Dendritic cell treated with granulocyte-macrophage colony-stimulating factor and Interleukin-4, amounts not matched to agents 40 ng/mL and 50 ng/mL, for 4 days (primary cell): ENCODE data around the gene PHF2.

ENCODE experiments used
- H3K27ac Mint-ChIP-seq: one replicate; pipeline ENCODE4 v1.8.0; 2022; ENCODE audit warnings: mild to moderate bottlenecking, mixed read lengths
- H3K27me3 Mint-ChIP-seq: one replicate; pipeline ENCODE4 v1.8.0; 2022; ENCODE audit warnings: mild to moderate bottlenecking, mixed read lengths
- H3K36me3 Mint-ChIP-seq: one replicate; pipeline ENCODE4 v1.8.0; 2022; ENCODE audit warnings: low read depth, mixed read lengths
- H3K4me1 Mint-ChIP-seq: one replicate; pipeline ENCODE4 v1.8.0; 2022; ENCODE audit warnings: low read depth, mixed read lengths
- H3K4me3 Mint-ChIP-seq: one replicate; pipeline ENCODE4 v1.8.0; 2022; ENCODE audit warnings: mild to moderate bottlenecking, moderate library complexity, mixed read lengths
- H3K9me3 Mint-ChIP-seq: one replicate; pipeline ENCODE4 v1.8.0; 2022; ENCODE audit warnings: mixed read lengths
- intact Hi-C: fragments of 100-400 bp; cut with micrococcal nuclease; formaldehyde crosslinking; loops from one replicate; pipeline ENCODE4 v1.15.0; 2022

The PHF2 gene

DNA sequence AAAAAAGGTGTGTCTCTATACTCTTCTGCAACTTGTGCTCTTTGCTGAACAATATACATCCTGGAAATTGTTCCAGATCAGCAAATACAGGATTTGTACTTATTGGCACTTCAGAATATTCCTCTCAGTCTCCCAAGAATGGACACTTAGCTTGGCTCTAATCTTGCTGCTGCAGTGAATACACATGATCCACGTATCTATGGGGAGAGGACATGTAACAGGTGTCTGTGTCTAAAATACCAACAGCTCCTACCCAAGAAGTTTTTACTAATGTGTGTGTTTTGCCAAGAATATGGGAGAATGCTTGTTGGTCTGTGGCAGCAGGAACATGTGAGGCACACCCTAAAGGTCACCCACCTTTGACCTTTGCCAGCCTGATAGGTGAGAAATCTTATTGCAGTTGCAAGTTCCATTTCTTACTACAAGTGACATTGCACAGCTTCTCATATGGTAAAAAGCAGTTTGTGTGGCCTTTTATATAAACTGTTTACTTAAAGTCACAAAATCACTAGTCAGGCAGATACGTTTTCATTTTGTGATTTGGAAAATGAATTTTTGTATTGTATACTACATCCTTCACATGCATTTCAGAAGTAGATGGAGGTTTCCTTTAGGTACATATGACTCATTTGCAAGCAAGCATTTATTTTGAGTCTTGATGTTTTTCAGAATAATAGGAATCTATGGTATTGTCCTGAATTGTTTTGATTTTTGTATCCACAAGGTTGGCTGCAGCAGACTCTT is 35.8 kb downstream of the PHF2 start:
- H3K27ac Mint-ChIP-seq, result no peak overlapping the region
- peaks cover 17% of the 10 kb centered on the region for H3K9me3 Mint-ChIP-seq
- no peak overlapping the region for H3K4me3 Mint-ChIP-seq
- peaks cover 7% of the 10 kb centered on the region for H3K4me1 Mint-ChIP-seq
- intact Hi-C loops, result no loop called here
- H3K36me3 Mint-ChIP-seq, result peaks cover 14% of the 10 kb centered on the region
- H3K27me3 Mint-ChIP-seq, result no peaks in the 10 kb centered on the region

DNA sequence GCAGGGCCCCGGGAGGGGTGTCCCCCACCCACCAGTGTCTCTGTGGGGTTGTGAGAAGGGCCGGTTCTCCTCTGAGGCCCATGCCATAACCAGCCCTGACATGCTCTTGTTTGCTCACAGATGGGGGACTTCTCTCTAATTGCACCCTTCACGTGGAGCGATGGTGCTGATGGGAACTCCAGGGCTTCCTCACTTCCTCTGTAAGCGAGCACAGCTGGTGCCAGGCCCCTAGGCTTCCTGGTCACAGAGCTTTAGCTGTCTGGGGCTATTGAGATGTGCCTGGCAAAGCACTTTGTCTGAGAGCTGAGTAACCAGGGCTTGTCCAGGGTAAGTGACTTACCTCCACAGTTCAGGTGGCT is 36.4 kb downstream of the PHF2 start:
- peaks cover 14% of the 10 kb centered on the region for H3K36me3 Mint-ChIP-seq
- H3K9me3 Mint-ChIP-seq, result peaks cover 17% of the 10 kb centered on the region
- no peaks in the 10 kb centered on the region for H3K27me3 Mint-ChIP-seq
- intact Hi-C loops, result no loop called here
- H3K4me1 Mint-ChIP-seq, result peaks cover 7% of the 10 kb centered on the region
- no peak overlapping the region for H3K4me3 Mint-ChIP-seq
- no peak overlapping the region for H3K27ac Mint-ChIP-seq

DNA sequence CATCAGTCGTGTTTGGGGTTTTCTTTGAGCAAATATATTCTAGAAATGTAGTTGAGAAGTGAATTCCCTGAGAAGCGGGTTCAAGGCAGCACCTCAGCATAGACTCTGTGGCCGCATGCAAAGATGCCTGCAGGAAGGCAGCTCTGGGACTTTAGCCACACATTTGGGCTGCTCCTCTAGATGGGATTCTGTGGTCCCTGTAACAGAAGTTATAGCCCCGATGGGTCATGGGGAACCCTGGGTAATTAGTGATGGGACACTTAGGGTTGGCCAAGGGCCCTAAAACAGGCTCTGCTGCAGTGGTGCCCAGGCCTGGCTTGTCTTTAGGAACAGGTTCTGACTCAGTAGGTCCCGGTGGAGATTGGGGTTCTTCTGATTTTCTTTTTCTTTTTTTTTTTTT is 36.8 kb downstream of the PHF2 start:
- intact Hi-C loops, result no loop called here

DNA sequence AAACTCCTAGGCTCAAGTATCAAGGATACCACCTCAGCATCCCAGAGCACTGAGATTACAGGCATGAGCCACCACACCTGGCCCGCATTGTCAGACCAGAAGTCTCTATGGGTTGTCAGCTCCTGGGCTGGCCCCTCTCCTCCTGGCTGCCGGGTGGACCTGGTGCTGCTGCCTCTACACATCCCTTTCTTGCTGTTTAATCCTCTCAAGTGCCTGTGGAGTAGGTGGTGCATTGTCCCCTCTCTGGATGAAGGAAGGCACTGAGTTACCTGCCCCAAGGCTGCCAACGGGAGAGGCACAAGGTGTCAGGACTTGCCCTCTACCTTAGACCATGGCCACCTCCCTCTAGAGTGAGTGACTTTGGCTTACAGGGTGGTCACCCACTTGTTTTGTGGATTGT is 37.4 kb downstream of the PHF2 start:
- peaks cover 17% of the 10 kb centered on the region for H3K9me3 Mint-ChIP-seq
- intact Hi-C loops, result no loop called here
- H3K27me3 Mint-ChIP-seq, result no peaks in the 10 kb centered on the region
- H3K27ac Mint-ChIP-seq, result no peak overlapping the region
- peaks cover 7% of the 10 kb centered on the region for H3K4me1 Mint-ChIP-seq
- no peak overlapping the region for H3K4me3 Mint-ChIP-seq
- peaks cover 14% of the 10 kb centered on the region for H3K36me3 Mint-ChIP-seq

More for the DNA sequence above, 36.8 kb downstream of the PHF2 start:
- H3K4me1 Mint-ChIP-seq, result peaks cover 7% of the 10 kb centered on the region
- peaks cover 17% of the 10 kb centered on the region for H3K9me3 Mint-ChIP-seq
- H3K4me3 Mint-ChIP-seq, result no peak overlapping the region
- no peaks in the 10 kb centered on the region for H3K27me3 Mint-ChIP-seq
- no peak overlapping the region for H3K27ac Mint-ChIP-seq
- H3K36me3 Mint-ChIP-seq, result peaks cover 14% of the 10 kb centered on the region

DNA sequence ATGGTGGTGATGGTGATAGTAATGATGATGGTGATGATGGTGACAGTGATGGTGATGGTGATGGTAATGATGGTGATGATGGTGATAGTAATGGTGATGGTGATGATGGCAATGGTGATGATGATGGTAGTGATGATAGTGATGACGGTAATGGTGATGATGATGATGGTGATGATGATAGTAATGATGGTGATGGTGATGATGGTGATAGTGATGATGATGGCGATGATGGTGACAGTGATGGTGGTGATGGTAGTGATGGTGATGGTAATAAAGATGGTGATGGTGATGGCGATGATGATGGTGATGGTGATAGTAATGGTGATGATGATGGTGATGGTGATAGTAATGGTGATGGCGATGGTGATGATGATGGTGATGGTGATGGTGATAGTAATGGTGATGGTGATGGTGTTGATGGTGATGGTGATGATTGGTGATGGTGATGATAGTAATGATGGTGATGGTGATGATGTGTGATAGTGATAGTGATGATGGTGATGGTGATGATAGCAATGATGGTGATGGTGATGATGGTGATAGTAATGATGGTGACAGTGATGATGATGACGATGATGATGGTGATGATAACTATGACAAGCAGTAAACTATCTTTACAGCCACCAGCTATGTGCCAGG is 38.6 kb downstream of the PHF2 start:
- Mint-ChIP-seq H3K4me1 (peaks cover 7% of the 10 kb centered on the region), H3K27ac (no peak overlapping the region), H3K4me3 (no peak overlapping the region), H3K9me3 (peaks cover 6% of the 10 kb centered on the region), H3K36me3 (peaks cover 4% of the 10 kb centered on the region), H3K27me3 (no peaks in the 10 kb centered on the region)
- intact Hi-C loops, result no loop called here

DNA sequence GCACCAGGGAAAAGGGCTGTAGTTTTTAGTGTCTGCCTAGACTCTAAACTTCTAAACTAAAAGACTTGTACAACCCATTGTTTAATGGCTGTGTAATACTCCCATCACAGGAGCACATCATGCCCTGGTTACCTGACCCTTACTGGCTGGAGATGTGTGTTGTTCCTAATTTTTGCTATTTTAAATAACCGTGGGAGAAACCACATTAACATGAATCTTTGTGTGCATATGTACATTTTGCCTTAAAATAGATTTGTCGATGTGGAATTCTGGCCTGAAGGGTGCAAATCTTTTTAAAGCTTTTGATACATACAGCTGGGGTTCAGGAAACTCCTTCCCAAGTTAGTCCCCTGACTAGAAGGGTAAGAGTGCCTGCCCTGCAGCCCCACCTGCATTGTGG is 39.7 kb downstream of the PHF2 start:
- Mint-ChIP-seq H3K9me3 (no peaks in the 10 kb centered on the region), H3K27ac (no peak overlapping the region), H3K36me3 (no peaks in the 10 kb centered on the region), H3K4me1 (peaks cover 7% of the 10 kb centered on the region), H3K27me3 (no peaks in the 10 kb centered on the region), H3K4me3 (no peak overlapping the region)
- intact Hi-C loops, result no loop called here

DNA sequence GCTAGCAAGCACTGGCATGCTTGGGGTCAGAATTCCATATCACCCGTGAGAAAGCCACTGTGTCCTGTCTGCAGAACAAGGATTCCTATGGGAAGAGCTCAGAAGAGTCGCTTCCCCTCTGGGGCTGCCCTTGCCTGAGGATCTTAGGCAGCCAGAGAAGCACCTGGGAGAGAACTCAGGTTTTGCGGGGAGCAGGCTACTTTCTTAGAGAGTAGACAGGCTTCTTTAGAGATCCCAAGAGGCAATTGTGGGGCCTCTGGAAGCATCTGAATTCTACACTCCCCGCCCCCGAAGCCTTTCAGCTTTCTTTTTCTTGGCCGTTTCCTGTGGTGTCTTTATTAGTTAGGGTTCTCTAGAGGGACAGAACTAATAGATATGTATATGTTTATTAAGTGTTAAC is 40.9 kb downstream of the PHF2 start:
- Mint-ChIP-seq H3K4me3 (no peak overlapping the region), H3K27me3 (no peaks in the 10 kb centered on the region), H3K4me1 (peaks cover 7% of the 10 kb centered on the region), H3K36me3 (no peaks in the 10 kb centered on the region), H3K27ac (no peak overlapping the region), H3K9me3 (no peaks in the 10 kb centered on the region)
- intact Hi-C loops, result no loop called here

DNA sequence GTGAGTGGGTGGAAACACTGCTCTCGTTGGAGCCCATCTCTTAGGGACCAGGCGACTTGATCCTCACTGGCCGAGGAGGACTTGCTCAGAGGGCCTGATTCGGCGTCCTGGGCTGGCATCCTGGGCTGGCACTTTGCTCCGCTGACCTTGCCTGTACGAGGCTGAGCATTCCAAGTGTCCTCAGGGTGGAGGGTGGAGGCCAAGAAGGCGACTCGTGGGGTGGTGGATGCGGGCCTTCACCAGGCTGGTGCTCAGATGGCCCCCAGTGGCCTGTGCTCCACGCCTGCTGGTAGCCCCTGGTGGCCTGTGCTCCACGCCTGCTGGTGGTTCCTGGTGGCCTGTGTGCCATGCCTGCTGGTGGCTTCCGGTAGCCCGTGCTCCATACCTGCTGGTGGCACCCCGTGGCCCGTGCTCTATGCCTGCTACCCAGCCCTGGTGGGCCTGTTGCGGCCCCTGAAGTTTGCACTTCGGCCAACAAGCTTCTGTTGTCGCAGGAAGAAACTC is 42.9 kb downstream of the PHF2 start:
- H3K36me3 Mint-ChIP-seq, result no peaks in the 10 kb centered on the region
- H3K9me3 Mint-ChIP-seq, result no peaks in the 10 kb centered on the region
- intact Hi-C loops, result no loop called here
- H3K27me3 Mint-ChIP-seq, result no peaks in the 10 kb centered on the region
- no peaks in the 10 kb centered on the region for H3K4me1 Mint-ChIP-seq
- H3K4me3 Mint-ChIP-seq, result no peak overlapping the region
- no peak overlapping the region for H3K27ac Mint-ChIP-seq

DNA sequence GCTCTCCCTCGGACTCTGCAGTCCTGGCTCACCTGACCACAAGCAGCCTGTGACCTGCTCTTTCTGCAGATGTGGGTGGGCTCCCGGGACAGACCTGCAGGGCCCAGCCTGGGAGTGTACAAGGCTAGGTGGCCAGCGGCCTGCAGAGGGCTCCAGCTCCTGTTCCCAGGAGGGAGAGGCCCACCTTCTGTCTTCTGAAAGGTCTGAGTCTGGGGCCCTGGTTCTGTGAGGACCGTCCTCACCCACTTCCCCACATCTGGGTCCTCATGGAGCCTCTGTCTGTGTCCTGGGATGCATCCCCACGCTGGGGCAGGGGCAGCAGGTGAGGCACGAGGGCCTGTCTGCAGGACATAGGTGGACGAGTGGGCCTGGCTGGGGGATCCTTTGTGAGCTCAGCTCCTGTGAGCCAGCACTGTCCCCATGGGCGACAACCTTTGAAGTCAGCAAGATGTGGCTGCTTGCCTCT is 43.7 kb downstream of the PHF2 start:
- intact Hi-C loops, result no loop called here
- Mint-ChIP-seq H3K9me3 (no peaks in the 10 kb centered on the region), H3K4me1 (no peaks in the 10 kb centered on the region), H3K27ac (no peak overlapping the region), H3K4me3 (no peak overlapping the region), H3K27me3 (no peaks in the 10 kb centered on the region), H3K36me3 (no peaks in the 10 kb centered on the region)

DNA sequence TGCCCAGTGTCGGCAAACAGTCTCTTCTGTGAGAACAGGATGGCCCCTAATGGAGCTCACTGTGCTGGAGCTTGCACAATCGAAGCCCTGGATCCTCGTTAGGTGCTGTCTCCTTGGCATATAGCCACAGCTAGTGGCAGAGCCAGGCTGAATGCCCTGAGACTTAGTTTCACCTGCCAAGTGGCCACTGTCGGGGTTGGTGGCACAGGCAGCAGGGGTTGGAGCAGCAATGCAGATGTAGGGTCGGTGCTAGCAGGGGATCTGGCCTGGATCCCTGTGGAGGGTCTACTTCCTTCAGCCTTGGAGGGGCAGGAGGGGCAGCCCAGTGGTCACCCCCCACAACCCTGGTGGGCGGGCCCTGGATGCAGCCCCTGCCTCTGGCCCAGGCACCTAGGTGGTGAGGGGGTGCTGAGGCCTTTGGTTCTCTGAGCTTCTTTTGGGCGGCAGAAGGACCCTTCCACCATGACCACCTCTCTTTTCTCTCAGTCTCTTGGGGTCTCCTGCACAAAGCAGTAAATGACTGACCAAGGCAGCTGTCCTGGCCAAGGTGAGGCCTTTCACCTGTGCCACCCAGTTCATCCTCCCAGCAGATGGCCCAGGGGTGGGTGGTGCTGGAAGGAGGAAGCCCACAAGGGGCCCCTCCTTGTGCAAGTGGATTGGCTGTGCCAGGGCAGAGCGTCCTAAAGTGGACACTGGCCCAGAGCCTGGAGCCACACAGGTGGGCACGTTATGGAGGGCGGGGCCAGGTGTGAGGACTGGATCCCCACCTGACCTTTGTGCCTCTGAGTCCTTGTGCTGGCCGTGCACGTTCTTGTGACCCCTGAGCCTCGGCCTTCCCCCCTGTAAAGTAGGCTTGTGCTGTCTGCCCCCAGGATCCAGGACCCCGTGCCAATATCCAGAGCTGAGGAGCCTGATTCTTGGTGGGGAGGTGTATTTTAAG is 44.8 kb downstream of the PHF2 start:
- no peak overlapping the region for H3K4me3 Mint-ChIP-seq
- intact Hi-C loops, result no loop called here
- H3K27me3 Mint-ChIP-seq, result no peaks in the 10 kb centered on the region
- H3K27ac Mint-ChIP-seq, result no peak overlapping the region
- no peaks in the 10 kb centered on the region for H3K36me3 Mint-ChIP-seq
- no peaks in the 10 kb centered on the region for H3K9me3 Mint-ChIP-seq
- no peaks in the 10 kb centered on the region for H3K4me1 Mint-ChIP-seq

DNA sequence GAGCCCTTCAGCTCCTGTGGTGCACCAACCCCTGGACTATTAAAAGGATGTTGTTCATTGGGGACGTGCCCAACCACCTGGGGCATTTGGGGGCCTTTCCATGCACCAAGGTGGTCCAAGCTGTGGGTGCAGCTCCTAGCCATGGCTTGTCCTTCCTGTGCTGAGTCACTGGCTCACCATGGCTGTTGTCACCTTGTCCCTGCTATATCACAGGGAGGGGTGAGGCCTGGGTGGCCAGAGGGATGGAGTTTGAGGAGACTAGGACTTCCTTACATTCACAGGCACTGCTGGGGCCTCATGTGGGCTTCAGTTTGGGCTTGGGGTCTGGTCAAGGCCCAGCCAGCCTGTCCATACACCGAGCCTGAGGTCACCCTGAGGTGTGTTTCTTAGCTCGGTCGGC is 45.5 kb downstream of the PHF2 start:
- no peaks in the 10 kb centered on the region for H3K27me3 Mint-ChIP-seq
- H3K9me3 Mint-ChIP-seq, result no peaks in the 10 kb centered on the region
- H3K4me1 Mint-ChIP-seq, result no peaks in the 10 kb centered on the region
- H3K4me3 Mint-ChIP-seq, result no peak overlapping the region
- intact Hi-C loops, result no loop called here
- no peaks in the 10 kb centered on the region for H3K36me3 Mint-ChIP-seq
- no peak overlapping the region for H3K27ac Mint-ChIP-seq

DNA sequence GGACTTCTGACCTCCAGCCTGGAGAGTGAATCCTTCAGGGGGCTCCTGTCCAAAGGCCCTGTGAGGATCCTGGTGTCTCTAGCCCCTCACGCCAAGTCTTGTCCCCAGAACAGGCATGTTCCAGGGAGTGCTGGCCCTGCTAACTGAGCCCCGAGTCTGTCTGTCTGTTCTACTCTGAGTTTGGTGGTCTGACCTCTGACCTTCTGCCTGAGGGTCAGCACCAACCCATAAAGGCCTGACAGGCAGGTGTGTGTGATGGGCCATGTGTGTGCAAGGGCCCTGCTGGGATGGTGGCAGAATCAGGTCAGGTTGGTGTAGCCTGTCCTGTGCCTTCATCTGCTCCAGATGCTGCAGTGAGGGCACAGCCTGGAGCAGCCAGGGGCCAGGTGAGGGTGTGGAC is 46.3 kb downstream of the PHF2 start:
- Mint-ChIP-seq H3K36me3 (peaks cover 2% of the 10 kb centered on the region), H3K4me3 (no peak overlapping the region), H3K9me3 (peaks cover 5% of the 10 kb centered on the region), H3K27me3 (no peaks in the 10 kb centered on the region), H3K27ac (no peak overlapping the region), H3K4me1 (no peaks in the 10 kb centered on the region)
- intact Hi-C loops, result no loop called here

DNA sequence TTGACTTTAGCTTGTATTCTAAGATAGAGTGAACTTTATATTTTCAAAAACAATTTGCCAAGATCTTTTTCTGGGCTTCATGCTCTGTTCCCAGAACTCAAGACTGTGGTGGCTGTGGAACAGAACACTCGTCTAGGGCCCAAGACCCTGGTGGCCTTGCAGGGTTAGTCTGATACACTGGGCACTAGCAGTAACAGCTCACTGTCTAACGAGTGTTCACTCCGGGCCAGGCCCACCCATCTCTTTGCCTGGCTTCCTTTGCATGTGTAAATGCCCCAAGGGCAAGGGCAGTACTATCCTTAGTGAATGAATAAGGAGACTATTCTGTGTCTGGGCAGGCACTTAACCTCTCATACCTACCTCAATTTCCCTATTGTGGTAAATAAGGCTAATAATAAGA is 47.4 kb downstream of the PHF2 start:
- intact Hi-C loops, result no loop called here
- Mint-ChIP-seq H3K27me3 (no peaks in the 10 kb centered on the region), H3K9me3 (peaks cover 10% of the 10 kb centered on the region), H3K27ac (no peak overlapping the region), H3K4me1 (no peaks in the 10 kb centered on the region), H3K4me3 (no peak overlapping the region), H3K36me3 (peaks cover 11% of the 10 kb centered on the region)

DNA sequence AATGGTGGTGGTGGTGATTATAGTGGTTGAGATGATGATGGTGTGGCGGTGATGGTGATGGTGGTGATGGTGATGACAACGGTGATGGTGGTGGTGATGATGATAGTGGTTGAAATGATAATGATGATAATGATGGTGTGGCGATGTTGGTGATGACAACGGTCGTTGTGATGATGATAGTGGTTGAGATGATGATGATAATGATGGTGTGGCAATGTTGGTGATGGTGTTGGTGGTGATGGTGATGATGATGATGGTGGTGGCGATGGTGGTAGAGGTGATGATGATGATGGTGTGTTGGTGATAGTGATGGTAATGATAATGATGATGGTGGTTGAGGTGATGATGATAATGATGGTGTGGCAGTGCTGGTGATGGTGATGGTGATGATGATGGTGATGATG is 48.0 kb downstream of the PHF2 start:
- H3K27me3 Mint-ChIP-seq, result no peaks in the 10 kb centered on the region
- H3K9me3 Mint-ChIP-seq, result peaks cover 10% of the 10 kb centered on the region
- H3K4me3 Mint-ChIP-seq, result no peak overlapping the region
- intact Hi-C loops, result no loop called here
- H3K27ac Mint-ChIP-seq, result no peak overlapping the region
- peaks cover 12% of the 10 kb centered on the region for H3K36me3 Mint-ChIP-seq
- no peaks in the 10 kb centered on the region for H3K4me1 Mint-ChIP-seq
